Measurements from ENCODE around the gene NR2F1-AS1.

Gene NR2F1-AS1

DNA sequence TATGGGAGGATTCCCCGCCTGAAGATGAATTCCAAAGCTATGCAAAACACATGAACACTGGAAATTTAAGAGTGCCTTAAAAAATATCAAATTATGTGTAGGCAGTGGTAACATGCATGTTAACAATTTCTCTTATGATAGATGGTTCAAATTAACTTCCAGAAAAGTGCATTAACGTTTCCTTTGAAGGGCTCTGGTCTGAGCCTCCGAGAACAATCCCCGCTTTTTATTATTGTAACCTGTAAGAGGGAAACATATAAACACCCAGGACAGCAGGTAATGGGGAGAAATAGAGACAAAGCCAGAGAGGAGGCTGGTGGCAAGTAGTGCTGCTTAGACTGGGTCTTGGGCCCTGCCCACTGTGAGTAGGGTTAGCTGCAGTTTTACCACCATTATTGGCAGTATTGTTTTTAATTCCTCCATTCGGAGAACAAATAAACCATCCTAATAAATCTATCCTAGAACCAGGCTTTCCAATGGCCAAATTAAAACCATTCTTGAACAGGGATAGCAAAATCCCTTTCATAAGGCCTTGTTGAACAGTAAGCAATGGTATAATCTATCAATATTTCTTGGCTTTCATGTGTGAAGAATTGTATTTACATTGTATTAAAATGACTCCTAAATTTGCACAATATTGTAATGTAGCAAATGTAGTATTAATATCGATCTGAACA, 8.3 kb upstream of the NR2F1-AS1 start:
- no peak for DNase-seq (ENCODE audit: low read depth in 3 of 3)

DNA sequence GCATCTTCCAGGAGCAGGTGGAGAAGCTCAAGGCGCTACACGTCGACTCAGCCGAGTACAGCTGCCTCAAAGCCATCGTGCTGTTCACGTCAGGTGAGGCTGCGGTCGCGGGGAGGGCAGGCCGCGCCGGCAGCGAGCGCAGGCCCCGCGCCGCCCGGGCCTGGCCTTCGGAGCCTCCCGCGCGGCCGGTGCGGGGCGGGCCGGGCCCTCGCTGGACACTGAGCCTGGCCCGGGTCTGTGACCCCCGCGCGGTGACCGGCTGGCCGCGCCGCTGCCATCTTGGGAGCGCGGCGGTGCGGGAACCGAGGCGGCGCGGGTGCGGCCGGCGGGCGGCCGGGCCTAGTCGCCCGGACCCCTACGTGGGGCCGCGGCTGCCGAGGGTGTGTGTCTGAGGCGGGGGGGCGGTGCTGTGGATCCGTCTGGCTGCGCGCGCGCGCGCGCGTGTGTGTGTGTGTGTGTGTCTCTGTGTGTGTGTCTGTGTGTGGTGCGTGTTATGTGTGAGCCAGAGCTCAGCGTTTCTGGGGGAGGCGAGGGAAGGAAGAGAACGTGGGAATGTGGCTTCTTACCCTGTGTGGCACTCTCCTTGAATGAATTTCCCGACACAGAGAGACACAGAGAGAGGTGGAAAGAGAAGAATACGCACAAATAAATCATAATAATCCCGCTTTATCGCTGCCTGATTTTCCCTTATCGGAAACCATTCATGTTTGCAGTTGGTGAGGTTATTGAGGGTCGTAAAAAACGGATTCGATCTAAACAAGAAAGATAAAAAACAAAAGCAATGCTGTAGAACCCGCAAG, 7.5 kb upstream of the NR2F1-AS1 start:
- no peak for DNase-seq (ENCODE audit: low read depth in 3 of 3)

DNA sequence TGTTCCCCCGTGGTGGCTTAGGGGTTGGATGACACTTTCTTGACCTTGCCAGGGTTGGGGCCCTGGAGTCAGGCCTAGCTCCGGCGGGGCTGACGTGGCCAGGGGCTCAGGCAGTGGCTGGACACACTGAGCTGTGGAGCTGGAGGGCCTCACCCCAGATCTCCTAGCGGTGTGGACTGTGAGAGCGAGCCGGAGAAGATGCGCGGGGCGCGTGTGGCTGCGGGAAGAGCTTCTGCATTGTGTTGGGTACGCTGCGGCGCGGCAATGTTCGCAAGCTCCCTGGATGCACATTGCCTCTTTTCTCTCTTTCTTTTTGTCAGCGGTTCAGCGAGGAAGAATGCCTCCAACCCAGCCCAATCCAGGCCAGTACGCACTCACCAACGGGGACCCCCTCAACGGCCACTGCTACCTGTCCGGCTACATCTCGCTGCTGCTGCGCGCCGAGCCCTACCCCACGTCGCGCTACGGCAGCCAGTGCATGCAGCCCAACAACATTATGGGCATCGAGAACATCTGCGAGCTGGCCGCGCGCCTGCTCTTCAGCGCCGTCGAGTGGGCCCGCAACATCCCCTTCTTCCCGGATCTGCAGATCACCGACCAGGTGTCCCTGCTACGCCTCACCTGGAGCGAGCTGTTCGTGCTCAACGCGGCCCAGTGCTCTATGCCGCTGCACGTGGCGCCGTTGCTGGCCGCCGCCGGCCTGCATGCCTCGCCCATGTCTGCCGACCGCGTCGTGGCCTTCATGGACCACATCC, 6.8 kb upstream of the NR2F1-AS1 start:
- DNase-seq (ENCODE audit: low read depth in 3 of 3), result no peak

DNA sequence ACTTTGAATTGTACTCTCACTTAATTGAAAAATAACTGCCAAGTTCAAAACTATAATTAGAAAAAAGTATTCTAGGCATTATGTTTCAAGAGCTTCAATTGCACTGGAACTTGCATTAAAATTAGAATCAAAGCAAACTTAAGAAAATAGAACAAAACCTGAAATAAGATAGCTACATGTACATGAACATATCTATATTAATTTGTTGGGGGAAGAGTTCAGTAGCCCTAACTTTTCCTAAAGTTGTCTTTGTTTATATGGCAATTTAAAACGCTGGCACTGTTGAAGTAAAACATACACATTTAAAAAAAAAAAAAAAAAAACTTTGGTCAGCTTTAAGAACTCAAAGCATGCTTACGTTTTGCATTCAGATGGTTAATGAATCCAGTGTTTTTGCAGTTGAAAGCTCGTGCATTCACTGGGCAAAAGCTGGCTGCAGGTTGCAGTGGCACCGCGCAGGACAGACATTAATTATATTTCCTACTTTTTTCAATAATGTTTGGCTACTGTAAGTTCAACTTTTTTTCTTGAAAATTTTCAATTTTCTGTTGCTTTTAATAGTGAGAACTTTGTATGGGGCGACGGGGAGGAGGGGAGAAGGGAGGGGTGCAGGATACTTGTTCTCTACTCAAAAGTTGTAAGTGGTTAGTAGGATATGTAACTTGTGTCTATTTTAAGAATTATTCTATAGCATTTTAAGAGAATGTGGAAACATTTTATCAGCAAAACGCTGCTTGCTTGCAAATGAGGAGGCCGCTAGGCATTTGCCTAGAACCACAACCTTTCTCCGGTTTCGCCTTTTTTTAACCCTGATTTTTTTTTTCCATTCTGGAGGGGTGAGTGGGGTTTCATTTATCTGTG, 5.9 kb upstream of the NR2F1-AS1 start:
- no peak for DNase-seq (ENCODE audit: low read depth in 3 of 3)

DNA sequence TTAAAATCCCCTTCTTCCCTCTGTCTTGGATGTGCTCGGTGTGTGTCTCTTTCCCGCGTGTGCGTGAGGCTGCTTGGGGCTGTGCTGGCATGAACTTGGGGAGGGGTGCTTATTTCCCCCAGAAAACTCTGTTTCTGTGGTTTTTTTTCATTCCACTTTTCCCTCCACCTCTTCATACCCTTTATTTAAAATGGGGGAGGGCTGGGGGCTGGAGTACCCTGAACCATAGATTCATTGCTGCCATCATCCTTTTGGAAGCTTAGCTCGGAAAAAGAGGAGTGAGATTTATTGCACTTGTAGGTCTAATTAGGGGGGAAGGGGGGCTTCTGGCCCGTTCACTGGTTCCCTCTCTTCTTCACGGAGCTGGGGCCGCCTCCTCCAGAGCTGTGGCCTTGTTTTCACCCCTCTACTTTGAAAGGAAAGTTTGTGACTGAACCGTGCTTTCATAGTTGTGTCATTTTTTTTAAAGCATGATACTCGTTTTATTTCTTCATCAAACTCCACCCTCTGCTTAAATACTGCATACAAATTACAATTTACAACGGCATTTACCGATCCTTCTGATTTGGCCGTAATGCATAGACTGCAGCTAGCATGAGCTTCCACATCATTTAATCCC, 4.9 kb upstream of the NR2F1-AS1 start:
- DNase-seq (ENCODE audit: low read depth in 3 of 3), result no peak

DNA sequence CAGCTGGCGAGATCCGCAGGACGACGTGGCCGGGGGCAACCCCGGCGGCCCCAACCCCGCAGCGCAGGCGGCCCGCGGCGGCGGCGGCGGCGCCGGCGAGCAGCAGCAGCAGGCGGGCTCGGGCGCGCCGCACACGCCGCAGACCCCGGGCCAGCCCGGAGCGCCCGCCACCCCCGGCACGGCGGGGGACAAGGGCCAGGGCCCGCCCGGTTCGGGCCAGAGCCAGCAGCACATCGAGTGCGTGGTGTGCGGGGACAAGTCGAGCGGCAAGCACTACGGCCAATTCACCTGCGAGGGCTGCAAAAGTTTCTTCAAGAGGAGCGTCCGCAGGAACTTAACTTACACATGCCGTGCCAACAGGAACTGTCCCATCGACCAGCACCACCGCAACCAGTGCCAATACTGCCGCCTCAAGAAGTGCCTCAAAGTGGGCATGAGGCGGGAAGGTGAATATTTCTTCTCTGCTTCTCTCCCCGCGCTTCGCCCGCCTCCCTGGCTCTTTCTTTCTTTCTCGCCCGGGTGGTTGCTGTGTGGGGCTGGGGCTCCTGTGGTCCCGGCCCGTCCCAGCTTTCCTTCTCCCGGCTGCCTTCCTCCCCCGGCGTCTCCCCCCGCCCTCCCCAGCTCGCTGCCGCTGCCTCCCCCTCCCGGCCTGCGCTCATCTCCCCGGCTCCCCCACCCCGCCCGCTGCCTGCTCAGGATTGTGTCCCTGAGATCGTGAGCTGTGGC, 4.2 kb upstream of the NR2F1-AS1 start:
- no peak for DNase-seq (ENCODE audit: low read depth in 3 of 3)

DNA sequence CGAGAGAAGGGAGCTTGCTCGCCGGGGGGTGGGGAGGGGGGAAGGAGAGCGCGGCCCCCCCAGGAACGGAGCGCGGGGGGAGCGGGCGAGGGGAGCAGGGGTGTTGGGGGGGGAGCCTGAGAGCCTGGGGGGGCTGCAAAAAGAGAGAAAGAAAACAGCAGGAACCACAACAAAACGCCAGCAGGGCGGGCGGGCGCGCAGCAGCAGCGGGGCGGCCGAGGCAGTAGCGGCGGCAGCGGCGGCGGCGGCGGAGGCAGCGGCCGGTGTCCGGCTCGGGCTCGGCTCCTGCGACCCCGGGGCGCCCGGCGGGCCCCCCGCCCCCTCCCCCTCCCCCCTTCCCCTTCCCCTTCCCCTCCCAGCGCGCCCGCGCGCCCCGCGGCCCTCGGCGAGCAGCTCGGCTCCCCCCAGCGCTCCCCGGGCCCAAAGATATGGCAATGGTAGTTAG, 3.6 kb upstream of the NR2F1-AS1 start:
- DNase-seq (ENCODE audit: low read depth in 3 of 3), result no peak

DNA sequence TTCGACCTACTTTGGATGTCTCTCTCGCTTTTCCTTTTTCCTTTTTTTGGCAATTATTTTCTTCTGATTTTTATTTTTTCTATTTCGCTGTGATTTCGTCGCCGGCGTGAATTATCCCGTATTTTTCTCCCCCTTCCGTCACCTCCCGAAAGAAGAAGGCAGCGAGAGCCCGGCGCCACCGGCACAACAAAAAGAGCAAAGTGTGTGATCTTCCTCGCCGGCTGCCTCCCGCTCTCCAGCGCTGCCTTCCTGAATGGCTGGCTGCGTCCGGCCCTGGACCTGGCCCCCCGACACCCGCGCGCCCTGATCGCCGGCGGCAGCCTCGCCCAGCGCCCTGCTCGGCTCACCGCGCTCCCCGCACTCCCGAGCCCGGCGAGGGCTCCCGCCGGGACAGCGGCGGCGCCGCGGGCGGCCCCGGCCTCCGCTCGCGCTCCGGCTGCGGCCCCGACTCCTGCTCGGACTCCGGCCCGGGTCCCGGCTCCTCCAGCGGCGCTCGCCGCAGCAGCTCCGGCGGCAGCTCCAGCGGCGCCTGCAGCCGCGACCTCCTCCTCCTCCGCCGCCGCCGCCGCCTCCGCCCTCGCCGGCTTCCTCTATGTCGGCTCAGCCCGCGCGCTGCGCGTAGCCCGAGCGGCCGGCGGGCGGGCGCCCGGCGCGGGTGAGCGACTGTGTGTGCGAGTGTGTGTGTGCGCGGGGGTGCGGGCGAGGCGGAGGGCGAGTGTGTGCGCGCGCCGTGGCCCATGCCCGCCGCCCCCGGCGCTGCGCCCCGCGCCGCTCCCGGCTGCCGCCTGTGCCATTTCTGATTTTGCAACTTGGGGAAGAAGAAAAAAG, 3.0 kb upstream of the NR2F1-AS1 start:
- DNase-seq (ENCODE audit: low read depth in 3 of 3), result no peak

DNA sequence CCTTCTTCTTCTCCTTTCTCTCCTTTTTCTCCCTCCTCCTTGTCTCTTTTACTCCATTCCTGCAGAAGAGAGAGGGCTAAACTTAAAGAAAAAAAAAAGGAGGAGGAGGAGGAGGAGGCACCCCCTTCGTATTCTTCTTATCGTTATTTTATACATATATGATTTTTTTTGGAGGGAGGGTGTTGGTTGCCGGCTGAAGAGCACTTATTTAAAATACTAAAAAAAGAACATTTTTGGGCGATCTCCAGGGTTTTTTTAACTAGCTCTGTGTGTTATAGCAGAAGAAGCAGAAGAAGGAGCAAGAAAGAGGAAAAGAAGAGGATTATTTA, 2.4 kb upstream of the NR2F1-AS1 start:
- DNase-seq (ENCODE audit: low read depth in 3 of 3), result no peak

DNA sequence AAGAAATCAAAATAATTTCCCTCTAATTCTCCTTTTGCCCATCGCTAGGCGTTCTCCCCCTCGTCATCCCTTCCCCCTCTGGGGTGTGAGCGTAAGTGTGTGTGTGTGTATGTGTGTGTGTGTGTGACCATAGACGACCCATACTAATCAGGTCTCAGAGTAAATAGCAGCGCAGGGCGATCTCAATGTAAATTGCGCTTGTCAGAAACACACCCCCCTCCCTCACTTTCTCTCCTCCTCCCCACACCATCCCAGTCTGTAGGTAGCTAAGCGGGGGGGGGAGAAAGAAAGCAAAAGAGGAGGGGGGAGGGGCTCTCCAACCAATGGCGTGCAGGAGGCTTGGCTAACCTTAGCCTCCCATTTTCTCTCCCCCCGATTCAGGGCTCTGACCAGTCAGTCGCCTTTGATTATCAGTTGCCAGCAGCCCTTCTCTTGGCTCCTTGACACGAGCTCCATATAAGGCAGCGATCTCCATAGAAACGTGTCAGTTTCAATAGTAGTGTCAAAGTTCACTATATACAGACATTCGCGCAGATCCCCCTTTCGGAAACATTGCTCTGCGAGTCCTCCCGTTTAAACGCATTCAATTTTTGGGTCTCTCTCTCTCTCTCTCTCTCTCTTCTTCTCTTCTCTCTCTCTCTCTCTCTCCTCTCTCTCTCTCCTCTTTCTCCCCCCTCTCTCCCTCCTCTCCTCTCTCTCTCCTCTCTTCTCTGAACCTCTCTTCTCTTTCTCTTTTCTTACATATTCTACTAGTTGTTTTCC, 1.8 kb upstream of the NR2F1-AS1 start, which contains the start of gene NR2F1:
NR2F1 (plus strand) TSS at position 546 of the 762 bp plus-strand sequence. CDS start 1,802 bp downstream, outside the sequence.
- no peak for DNase-seq (ENCODE audit: low read depth in 3 of 3)

DNA sequence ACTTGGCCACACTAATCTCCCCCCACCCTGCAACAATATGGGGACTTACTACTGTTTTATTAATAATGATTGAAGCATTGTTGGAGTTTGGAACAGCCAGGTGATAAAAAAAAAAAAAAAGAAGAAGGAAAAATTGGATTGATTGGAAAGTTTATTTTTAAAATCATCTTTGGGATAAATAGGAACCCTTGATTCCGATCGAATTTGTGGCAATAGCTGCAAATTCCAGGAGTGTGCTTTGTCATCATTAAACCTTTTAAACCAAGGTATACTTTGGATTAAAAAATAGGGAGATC, 1.1 kb upstream of the NR2F1-AS1 start:
- DNase-seq (ENCODE audit: low read depth in 3 of 3), result no peak

DNA sequence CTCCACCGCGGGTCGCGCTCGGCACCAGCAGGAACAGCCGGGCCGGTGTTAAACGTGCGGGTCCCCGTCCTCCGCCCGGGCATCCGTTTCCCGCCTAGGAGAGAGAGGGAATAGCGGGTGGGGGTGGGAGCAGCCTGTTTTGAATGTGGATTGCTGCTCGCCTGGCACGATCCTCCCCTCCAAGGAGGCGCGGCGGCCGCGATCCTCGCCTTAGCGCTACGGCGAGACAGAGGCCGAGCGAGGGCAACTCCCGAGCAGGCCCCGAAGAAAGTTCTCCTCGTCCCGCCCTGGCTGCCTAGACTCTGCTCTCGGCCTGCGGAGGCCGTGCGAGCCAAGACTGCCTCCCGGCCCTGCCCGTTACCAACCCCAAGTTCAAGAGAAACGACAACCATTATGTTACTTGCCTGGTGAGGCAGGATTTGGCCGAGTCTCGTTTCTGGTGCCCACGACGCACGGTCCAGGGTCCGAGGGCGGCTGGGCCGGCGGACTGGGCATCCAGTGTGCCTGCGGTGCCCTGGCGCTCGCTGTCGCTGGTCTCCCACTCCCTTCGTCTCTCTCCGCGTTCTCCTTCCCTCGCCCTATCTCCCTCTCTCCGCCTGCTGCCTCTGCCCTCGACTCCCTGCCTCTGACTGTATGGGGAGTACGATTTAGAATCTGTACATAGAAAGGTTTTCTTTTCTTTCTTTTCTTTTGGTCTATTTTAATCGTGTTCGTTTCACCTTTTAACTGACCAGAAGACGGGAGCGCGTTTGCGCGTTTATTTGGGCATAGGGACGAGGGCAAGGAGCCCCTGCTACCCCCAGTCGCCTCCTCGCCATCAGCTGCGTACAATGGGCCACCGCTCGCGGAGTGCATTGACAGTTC, 724 bp downstream of the NR2F1-AS1 start:
- no peak for DNase-seq (ENCODE audit: low read depth in 3 of 3)

DNA sequence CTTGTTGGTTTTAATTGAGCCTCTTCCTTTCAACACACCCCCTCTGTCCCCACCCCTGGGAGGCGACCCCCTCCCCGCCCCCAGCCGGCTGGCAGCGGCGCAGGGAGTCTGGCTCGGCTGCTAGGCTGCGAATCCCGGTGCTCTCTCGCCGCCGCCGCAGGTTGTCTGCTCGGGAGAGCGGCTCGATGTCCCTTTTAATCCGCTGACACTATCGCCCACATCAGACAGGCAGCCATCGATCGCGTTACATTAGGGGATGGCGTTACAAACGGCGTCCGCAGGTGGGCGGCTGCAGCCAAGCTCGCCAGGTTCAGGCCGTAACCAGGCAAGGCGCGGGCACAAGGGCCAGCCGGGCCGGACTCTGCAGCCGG, 1.3 kb downstream of the NR2F1-AS1 start:
- no peak for DNase-seq (ENCODE audit: low read depth in 3 of 3)

DNA sequence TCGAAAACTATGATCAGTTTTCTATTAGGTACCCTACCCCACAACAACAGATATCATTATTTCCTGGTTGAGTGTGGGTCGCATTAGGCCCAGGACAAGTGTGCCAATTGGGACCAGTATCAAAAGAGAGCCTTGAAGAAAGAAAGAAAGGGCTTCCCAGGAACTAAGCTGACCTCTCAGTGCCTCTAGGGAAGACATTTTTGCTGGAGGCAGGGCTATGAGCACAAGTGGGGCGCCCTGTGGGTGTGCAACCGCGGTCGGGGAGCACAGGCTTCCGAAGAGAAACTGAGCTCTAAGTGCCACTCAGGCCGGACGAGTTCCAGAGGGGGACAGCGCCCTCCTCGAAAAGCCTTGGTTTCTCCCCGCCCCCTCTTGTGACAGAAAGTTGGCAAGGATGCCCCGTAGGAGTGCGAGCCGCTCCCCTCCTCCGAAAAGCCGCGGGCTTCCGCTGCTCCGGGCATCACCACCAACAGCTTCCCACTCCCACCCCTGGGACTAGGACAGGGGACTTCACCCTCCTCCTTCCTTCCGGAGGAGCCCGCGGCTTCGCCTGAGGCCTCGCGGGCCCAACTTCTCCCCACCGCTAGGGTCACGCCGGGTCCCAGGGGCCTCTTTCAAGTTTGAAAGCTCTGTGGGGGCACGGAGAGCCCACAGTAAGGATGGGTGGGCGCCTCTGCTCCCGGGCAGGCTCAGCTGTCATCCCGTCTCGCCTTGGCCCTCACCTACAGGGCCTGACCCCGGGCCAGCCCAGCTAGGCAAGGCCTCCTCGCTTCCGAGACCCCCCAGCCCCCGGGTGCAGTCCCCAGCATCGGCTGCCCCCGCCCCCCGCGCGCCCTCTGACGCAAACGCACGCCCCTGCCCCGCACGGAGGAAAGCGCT, 2.0 kb downstream of the NR2F1-AS1 start:
- no peak for DNase-seq (ENCODE audit: low read depth in 3 of 3)

DNA sequence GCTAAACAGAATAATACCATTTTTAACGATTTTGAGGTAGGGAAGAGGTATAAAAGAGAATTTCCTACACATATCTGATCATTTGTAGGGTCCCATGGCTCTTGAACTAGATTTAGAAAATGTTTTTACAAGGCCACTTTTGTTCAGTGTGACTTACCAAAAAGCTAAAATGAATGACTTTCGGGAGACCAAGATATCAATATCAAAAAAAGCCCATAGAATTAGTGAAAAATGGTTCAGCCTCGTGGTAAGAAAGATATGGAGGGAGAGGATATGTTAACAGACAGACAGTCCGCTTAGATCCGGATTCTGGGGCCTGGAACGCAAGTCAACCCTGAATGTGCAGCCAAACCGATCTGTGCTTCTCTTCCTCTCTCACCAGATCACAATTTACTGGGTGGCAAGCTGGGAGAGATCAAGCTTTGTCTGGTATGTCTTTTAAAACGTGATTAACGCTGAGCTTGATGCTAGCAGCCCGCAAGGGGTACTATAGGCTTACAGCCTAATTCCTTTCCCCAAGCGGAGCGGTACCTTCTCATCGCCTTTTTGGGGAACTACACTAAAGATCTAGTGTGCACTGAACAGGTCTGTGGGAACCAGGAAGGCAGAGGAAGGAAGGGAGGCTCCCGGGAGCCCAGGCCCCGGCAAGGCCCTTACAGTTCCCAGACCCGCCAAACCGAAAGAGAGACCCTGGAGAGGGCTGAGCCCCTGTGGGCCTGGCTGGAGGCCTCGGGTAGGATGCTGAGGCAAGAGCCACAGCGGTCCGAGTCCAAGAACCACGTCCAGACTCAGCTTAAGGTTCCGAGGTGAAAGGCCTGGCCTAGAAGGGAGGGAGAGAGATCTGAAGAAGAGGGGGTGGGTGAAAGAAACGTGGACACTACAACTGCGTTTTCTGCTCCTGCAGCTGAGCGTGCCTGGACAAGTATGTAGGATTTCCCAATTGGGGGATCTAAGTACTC, 2.9 kb downstream of the NR2F1-AS1 start:
- DNase-seq (ENCODE audit: low read depth in 3 of 3), result no peak
